GM21786 (cell line): Measurements from ENCODE around the gene HMGCS2.

Experiments used
- ATAC-seq: cut with Tn5 transposase; IDR thresholded peaks from one replicate; pipeline ENCODE4 v1.9.1; 2021; ENCODE audit not compliant: unreplicated experiment

HMGCS2 gene

DNA sequence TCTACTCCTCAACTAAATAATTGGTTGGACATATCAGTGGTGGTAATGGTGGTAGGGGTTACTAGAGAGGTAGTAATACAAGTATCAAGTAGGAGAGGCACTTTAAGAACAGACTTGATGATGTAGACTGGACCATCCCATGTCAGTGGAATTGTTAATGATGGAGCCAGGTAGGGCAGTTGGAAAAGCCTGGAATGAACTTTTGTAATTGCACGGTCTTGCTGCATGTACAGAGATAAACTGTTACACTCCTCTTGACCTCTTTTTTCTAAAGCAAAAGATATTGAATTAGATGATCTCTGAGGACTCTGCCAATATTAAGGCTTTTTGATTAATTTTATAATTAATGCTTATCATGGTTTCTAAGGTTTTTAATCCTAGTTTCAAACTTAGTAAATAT lies 5.8 kb downstream of the HMGCS2 start:
- ATAC-seq, result no peak

DNA sequence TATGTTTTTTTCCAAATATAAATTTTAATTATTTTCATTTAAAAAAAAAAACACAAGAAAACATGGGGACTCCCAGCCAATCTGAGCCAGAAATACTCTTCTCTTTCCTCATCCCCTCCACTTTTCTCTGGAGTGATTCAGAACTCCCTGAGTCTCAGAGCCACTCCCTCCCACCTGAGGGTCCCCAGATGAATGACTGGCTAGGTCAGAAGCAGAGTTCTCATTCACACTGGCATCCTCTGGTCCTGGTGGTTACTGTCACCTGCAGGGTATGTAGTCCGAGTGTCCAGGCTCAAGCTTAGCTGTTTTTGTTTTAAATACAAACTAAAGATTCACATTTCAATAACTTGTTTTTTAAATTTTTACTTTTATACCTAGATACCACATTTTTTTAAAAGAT lies 6.3 kb downstream of the HMGCS2 start:
- ATAC-seq, result no peak

DNA sequence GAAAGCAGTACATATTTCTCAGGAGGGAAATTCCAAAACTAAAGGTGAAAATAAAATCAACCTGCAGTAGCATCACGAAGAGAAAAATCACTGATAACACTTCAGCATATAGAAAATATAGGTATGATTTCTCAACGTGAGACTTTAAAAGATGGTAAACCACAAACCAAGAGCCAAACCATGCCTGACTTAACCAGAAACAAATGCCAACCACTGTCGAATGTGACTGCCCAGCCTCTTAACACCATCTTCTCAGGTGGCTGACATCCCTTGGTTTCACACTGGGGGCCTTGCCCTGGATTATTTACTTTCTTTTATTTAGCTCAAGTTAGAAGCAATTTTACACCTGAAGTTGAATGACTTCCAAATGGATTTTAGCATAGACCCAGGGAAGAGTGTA lies 10.1 kb downstream of the HMGCS2 start:
- ATAC-seq, result no peak

DNA sequence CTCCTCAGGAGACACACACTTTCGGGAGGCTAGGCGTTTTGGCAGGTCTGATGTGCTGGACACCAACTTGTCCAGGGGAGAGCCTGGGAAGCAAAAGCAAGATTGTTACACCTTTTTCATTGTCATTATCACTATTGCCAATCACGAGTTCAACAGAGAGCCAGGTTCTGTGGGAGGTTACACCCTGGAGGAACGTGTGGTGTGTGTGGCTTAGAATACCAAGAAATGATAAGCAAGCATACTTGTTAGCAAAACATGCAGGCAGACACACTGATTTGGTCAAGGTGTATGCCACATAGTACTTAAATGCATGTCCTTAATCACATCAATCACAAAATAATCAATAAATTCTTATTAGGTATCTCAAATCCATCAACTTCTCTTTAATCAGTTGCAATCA lies 16.1 kb downstream of the HMGCS2 start:
- no peak for ATAC-seq

DNA sequence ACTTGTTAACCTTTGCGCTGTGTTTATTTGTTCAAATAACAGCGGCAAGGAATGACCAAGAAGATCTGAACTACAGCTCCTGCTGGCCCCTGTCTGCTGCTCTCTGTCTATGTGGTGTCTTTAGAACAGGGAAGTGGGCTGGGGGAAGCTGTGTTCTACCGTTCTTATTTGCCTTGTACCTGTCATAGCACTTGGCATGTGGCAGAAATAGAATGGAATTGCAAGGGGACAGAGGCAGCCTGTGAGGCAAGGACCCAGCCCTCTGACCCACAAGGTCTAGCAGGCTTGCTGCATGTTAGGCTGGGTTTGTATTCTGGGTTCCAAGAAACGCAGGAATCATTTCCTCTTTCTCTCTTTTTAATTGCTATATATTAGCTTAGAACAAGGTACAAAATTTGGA lies 20.7 kb downstream of the HMGCS2 start:
- ATAC-seq, result no peak

DNA sequence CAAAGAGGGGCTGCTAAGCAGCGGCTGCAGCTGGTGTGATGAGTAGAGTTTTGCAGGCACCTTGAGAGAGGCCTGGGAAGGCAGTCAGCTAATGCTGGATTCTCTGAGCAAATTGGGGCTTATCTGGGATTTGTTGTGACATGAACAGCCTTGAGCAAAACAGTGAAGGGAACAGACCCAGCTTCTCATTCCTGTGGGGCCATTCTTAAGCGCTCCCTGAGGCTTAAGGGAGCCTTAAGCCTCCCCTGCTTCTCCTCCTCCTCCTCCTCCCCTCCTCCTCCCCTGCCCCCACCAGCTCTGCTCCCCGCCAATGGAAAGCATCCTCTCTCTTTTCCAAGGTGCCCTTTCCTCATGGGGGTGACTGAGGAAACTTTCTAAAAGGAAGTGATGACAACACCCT lies 21.3 kb downstream of the HMGCS2 start:
- no peak for ATAC-seq

DNA sequence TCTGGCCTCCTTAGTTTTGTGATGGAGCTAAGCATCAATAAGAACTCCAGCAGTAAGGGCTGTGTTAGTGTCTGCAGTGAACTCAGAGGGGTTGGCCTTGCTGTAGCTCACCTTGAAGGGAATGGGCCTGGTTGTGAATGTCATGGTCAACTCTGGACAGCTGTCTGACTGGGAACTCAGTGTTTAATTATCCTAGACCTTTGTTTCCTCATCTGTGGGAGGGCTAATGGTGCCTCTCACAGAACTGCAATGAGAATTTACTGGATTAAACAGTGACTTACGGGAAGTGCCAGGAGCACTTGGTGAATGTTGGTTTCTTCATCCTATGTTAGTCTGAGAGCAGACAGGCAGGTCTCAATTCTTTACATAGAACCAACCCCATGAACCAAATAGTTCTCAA lies 23.7 kb downstream of the HMGCS2 start:
- no peak for ATAC-seq

DNA sequence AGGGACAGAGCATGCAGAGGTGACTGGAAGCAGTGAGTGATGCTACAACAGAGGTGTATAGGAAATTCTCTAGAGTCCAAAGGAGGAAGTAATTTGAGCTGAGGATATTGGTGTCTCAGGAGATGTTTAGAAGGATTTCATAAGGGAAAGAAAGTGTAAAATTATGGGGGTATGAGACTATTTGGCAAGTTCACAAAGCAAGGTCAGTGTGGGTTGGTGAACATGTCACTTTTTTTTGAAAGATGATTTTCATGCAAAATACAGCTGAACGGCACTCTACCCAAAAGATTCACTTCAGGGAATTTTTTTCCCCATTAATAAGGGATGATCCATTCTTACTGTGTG lies 24.1 kb downstream of the HMGCS2 start:
- no peak for ATAC-seq

DNA sequence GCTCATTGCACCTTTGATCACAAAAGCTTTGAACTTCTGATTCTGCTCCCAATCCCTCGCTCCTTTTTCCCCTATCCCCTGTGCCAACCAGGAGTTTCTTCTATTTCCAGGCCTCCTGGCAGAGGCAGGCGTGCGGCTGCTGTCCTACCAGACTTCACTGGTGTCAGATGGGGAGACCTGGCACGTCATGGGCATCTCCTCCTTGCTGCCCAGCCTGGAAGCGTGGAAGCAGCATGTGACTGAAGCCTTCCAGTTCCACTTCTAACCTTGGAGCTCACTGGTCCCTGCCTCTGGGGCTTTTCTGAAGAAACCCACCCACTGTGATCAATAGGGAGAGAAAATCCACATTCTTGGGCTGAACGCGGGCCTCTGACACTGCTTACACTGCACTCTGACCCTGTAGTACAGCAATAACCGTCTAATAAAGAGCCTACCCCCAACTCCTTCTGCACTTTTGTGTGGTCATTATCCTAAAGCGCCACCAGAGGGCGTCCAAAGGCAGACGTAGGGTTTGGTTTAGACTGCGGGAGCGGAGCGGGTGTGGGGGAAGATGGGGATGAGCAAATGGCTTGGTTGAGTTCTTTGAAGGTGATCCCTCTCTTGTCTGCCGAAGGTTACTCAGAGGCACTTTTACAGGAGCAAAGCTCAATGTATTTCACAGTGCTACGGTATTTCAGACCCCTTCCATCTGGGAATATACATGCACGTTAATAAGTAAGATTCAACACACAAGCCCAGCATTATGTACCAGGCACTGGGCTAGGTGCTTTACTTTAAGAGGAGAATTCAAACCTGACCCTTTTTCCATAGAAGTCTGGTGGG lies 24.7 kb downstream of the HMGCS2 start:
- no peak for ATAC-seq

DNA sequence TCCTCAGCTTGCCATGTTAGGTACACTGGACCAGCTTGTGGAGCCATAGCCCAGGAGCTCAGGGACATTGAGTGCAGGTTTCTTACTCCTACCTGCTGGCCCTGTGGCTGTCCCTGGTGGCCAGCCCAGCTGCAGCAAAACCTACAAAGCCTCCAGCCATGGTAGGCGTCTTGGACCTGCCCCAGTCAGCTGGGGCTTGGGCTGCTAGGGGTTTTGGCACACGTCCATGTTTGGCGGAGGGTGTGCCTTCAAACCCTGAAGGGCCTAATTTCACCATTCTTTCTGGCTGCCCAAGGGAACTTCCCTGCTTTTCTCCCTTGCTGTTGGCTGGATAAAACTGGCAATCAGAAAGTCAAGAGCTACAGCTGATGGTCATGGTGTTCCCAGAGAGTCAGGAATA lies 25.4 kb downstream of the HMGCS2 start:
- ATAC-seq, result no peak

DNA sequence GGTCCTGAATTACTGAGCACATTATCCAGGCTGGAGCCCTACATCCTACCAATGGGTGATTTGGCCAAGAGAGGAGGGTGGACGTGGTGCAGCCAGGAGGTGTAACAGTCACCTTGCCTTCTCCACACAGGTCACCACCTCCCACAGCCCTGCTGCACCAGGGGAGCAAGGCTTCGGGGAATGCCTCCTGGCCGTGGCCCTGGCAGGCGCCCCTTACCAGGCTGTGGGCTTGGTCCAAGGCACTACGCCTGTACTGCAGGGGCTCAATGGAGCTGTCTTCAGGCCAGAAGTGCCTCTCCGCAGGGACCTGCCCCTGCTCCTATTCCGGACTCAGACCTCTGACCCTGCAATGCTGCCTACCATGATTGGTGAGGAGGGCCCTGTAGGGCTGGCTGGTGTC lies 26.0 kb downstream of the HMGCS2 start:
- no peak for ATAC-seq

DNA sequence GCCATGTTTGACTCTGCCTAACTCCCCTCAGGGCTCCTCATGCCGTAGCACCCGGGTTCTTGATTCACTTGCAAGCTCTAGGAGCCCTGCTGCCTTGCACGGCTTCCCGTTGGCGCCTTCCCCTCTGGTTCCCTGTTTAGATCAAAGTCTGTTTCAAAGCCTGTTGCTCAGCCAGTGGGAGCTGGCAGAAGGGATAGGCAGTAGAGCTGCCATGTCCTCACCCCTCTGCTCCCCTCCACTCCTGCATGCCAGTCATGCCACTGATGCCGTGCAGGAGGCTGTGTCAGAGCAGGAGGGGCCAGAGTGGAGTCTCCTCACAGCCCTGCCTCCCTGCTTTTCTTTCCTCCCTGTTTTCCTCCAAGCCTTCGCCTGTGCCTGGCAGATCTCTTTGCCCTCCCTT lies 26.5 kb downstream of the HMGCS2 start:
- no peak for ATAC-seq

DNA sequence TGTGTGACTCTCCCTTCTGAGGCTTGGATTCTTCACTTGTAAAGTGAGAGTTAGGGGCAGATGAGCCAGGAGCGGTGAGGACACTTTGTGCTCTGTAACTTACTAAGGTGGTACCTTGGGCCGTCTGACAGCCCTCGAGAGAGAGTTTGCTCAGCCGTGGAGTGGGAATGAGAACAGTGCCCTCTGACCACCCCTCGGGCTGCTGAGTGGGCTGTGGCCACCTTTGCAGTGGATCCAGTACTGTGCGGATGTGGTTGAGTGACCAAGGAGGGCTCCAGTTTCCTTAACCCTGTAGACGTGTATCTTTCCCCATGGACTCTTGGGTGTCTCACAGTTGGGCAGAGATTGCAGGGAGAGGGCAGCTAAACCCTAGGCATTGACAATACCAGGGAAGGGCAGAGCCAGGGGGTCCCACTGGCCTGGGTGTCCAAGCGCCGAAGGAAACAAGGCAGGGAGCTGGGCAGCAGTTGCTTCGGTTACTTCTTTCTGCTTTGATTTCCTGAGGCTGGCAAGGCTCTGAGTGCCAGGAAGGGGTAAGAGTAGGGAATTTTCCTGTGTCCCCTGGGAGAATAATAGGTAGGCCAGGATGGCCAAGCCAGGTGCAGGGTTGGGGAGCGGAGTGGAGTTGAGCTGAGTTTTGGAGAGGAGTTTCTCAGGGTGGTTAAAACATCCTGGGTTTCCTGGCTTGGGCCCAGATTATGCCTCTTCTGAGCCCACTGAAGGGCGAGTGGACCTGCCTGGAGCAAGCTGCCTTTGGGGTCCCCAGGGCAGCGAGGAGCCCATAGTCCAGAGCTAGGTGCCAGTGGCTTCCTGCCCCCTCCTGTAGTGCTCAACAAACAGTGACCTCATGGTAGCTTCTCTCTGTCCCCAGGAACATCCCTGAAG lies 27.6 kb downstream of the HMGCS2 start:
- ATAC-seq, result no peak

DNA sequence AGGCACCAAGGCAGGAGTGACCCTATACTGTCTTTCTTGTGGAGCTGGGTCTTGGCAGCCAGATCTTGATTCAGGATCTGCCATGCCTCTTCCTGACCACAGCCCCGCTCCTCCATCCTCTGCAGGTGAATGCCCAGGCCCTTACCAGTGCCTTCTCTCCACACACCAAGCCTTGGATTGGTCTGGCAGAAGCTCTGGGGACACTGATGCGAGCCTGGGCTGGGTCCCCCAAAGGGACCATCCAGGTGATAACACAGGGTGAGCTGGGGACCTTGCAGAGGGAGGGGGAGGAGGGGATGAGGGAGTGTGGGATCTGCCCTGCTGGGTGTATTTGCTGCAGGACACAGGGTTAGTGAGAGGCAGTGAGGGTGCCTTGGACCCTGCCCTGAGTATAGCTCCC lies 28.4 kb downstream of the HMGCS2 start:
- no peak for ATAC-seq

DNA sequence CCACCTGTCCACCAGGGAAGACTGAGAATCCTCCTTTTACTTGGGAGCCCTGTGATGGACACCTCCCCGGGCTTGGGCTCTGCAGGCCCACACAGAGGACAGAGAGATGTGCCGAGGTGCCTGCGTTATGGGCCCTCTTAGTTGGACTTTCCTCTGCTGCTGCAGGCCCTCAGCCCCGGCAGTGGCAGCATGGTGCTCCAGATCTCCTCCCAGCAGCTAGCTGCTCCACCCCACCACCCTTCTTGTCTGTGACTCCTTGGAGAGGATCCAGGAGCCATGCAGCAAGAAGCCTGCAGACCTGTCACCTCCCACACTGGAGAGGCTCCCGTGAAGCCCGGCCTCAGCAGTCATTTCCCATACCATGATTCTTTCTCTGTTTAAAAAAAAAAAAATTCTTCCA lies 29.6 kb downstream of the HMGCS2 start:
- no peak for ATAC-seq

DNA sequence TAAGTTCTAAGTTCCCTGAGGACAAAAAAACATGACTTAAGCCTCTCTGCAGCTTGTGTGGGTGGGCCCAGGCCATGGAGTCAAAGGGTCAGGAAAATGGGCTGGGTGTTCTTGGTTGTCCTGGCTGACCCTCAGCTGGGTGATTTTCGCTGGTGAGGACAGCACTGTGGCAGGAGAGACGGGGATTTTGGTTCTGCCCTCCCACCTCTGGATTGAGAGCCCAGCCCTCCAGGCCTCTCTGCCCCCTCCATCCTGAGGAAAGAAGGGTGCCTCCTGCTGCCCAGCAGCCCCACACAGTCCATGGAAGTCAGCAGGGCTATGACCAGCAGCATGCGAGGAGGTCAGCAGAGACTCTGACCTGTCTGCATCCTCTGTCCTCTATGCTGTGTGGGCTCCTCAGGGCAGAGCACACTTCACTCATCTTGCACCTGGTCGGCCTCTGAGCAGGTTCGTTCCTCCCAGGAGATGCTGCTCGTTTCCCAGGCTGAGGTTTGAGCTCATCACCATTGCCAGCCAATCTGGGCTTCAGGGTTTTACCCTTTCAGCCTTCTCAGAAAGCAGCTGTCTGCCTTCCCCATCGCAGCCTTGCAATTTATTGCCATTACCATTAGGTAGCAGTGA lies 30.5 kb downstream of the HMGCS2 start:
- ATAC-seq, result no peak

DNA sequence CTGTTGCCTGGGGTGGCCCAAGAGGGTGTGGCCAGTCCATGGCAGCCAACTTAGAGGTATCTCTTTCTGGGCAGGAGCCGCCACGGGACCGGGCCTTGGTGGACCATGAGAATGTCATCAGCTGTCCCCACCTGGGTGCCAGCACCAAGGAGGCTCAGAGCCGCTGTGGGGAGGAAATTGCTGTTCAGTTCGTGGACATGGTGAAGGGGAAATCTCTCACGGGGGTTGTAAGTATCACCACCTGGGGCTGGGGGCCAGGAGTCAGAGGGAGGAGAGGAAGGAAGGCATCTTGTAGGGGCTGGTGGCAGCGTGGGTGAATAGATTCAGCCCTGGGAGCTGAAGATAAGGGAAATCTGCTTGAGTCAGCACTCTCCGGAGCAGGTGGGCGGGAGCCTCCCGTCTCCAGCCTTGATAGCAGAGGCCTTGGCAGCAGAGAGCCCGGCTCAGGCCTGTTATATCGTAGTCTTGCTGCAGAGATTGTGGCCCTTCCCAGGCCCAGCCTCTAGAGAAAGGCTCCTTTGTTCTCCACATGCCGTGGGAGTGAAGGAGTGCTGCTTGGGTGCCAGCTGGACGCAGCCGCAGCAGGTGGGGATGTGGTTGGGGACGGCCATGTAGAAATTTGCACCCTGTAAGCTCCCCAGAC lies 31.5 kb downstream of the HMGCS2 start:
- no peak for ATAC-seq

DNA sequence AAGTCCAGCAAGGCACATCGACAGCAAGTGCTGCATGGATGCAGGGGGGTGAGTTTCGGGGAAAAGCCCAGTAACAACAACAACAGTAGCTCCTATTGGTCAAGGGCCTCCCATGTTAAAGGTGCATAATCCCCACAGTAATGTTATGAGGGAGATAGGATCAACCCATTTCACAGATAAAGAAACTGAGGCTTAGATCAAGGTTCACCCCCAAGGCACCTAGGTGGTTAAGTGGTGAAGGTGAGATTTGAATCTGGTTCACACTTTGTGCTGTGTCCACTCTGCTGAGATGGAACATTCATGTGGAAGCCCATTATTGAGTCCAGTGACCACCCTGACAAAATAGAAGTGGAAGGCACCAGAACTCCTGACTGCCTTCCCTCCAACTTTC lies 32.1 kb downstream of the HMGCS2 start:
- no peak for ATAC-seq

DNA sequence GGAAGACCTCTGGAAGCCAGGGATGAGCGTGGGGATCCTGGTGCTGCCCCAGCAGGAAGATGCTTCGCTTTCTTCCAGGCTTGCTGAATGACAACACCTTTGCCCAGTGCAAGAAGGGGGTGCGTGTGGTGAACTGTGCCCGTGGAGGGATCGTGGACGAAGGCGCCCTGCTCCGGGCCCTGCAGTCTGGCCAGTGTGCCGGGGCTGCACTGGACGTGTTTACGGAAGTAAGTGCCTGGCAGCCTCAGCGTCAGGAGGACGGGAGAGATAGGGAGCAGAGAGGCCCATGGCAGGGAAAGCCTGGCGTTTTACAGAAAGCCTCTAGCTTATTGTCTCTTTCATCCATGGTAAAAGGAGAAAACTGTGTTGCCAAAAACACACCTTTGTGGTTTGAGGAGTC lies 33.5 kb downstream of the HMGCS2 start:
- ATAC-seq, result no peak

DNA sequence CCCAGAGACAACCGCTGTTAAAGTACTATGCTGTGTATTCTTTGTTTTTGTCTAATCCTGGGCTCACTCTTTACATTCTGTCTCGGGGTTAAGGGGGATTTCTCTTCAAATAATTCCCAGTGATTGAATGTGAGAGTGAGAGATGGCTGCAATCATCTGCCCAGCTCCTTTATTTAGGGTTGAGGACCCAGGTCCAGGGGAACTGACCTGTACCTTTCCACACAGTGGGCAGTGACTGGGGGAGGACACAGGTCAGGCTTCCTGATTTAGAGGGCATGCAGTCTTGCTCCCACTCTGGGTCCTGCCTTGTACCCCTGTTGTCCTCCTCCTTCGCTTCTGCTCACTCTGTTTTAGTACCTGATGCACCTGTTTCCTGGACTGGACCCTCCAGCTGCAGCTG lies 35.0 kb downstream of the HMGCS2 start:
- no peak for ATAC-seq

DNA sequence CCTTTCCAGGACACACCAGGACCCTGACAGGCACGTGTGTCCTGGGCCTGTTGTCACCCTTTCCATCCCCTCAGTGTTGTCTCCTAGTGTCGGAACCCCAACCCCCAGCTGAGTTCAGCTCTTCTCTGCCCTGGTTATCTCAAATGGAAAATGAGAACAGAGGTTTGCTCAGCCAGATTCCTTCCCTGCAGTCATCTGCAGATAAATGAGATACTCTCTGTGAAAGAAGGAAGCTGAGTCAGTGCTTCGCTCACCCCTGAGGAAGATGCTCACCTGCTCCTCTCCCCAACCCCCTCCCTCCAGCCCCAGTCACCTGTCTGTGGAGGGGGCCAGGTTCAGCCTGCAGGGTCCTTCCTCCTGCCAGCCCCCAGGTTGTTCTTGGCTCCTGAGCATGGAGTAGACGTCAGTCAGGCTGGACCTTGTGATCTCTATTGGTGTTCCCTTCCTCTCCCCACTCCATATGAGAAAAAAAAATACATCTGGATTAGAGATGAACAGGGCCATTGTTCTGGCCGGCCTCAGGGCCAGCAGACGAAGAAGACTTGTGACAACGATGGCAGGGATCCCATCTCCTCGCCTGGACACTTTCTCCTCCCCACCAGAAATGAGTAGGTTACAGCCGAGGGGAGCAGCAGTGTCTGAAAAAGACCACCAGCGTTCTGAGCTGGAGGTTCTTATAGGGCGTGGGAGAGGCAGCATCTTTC lies 36.1 kb downstream of the HMGCS2 start:
- ATAC-seq, result no peak
